ENCODE measurements around the gene SLC49A3.

GRCh38 chr4:649751-650310, 39.1 kb downstream of the SLC49A3 start:
- TF ChIP-seq, protein P1, sequence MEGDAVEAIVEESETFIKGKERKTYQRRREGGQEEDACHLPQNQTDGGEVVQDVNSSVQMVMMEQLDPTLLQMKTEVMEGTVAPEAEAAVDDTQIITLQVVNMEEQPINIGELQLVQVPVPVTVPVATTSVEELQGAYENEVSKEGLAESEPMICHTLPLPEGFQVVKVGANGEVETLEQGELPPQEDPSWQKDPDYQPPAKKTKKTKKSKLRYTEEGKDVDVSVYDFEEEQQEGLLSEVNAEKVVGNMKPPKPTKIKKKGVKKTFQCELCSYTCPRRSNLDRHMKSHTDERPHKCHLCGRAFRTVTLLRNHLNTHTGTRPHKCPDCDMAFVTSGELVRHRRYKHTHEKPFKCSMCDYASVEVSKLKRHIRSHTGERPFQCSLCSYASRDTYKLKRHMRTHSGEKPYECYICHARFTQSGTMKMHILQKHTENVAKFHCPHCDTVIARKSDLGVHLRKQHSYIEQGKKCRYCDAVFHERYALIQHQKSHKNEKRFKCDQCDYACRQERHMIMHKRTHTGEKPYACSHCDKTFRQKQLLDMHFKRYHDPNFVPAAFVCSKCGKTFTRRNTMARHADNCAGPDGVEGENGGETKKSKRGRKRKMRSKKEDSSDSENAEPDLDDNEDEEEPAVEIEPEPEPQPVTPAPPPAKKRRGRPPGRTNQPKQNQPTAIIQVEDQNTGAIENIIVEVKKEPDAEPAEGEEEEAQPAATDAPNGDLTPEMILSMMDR (IDR thresholded peaks at IDR 0.05; ENCODE audit: insufficient read depth, low read depth, low read length): no peak
- TF ChIP-seq EZH2 (IDR thresholded peaks at IDR 0.05; ENCODE audit: insufficient read depth, low read length): no peak
